Endothelial cell of umbilical vein (primary cell): ENCODE data around the gene ABCD1. TPM values are rescaled to one million over a fixed set of nuclear protein-coding genes. Genes with fewer than 3 reads are reported as not detected.

ENCODE experiments used
- BruUV-seq: library from RNA; stranded (reverse); fragments of 400-500 nt; replicated peaks from 2 replicates; lab custom pipeline; 2021; lab: Mats Ljungman, UMichigan
- CTCF ChIA-PET: fragments of 300-600, 350-600 bp; sonication (Branson Sonifier 250); formaldehyde crosslinking; loops from one replicate; lab custom pipeline; 2021; ENCODE audit warnings: antibody characterized with exemption, inconsistent platforms; lab: Charles Lee
- POLR2A ChIA-PET: fragments of 300-600, 350-600 bp; sonication (Branson Sonifier 250); formaldehyde crosslinking; loops from one replicate; lab custom pipeline; 2021; ENCODE audit warnings: antibody characterized with exemption, inconsistent platforms; lab: Charles Lee
- DNase-seq: peaks from one replicate; pipeline ENCODE4 v3.0.0-alpha.2; 2011; ENCODE audit warnings: low read depth, low spot score
- FAIRE-seq: peaks from 2 replicates; lab custom pipeline; 2011; peaks lifted over from hg19 to GRCh38; lab: Jason Lieb, UNC
- H2AFZ ChIP-seq: 2 replicates; pipeline ENCODE4 v1.6.0; 2012; ENCODE audit warnings: low read depth, low read length, control low read depth, inconsistent platforms
- H3K27ac ChIP-seq: 2 replicates; pipeline ENCODE4 v1.5.1; 2011; ENCODE audit warnings: low read depth, mild to moderate bottlenecking, control low read depth, low read length, moderate library complexity; ENCODE audit not compliant: insufficient read depth
- H3K27me3 ChIP-seq, 2 experiments: 2 replicates each; pipeline versions ENCODE4 v1.6.0 to v1.6.1; 2011; ENCODE audit warnings: low read length in 2 of 2, mixed read lengths in 1 of 2; ENCODE audit not compliant: control insufficient read depth in 2 of 2, insufficient read depth in 2 of 2
- H3K36me3 ChIP-seq, 2 experiments: 2 replicates in 1 of 2; 3 replicates in 1 of 2; pipeline ENCODE4 v1.5.1; 2011; ENCODE audit warnings: low read length in 2 of 2, mild to moderate bottlenecking in 1 of 2, moderate library complexity in 1 of 2; ENCODE audit not compliant: control insufficient read depth in 2 of 2, insufficient read depth in 2 of 2; ENCODE audit errors: extremely low read depth in 1 of 2
- H3K4me1 ChIP-seq: 3 replicates; pipeline ENCODE4 v1.5.1; 2011; ENCODE audit warnings: mild to moderate bottlenecking, low read length; ENCODE audit not compliant: control insufficient read depth, insufficient read depth; ENCODE audit errors: extremely low read depth
- H3K4me2 ChIP-seq: 2 replicates; pipeline ENCODE4 v1.6.1; 2011; ENCODE audit warnings: low read length, control low read depth, mixed read lengths; ENCODE audit not compliant: insufficient read depth
- H3K4me3 ChIP-seq, 3 experiments: fragments of 200-600 bp in 1 of 3; sonication (generic), shearing (Covaris generic) in 1 of 3; replicated peaks in 1 of 3; 2 replicates each; pipeline ENCODE4 v1.5.1; 2011 to 2016; ENCODE audit warnings: control low read depth in 3 of 3, low read length in 3 of 3, mild to moderate bottlenecking in 2 of 3, inconsistent platforms in 1 of 3, low read depth in 1 of 3, moderate library complexity in 1 of 3; ENCODE audit not compliant: insufficient read depth in 1 of 3
- H3K79me2 ChIP-seq: 2 replicates; pipeline ENCODE4 v1.6.0; 2012; ENCODE audit warnings: low read length, inconsistent platforms; ENCODE audit not compliant: control insufficient read depth, insufficient read depth
- H3K9ac ChIP-seq: replicated peaks from 2 replicates; pipeline ENCODE3; 2011; ENCODE audit warnings: low read length, control low read depth; ENCODE audit not compliant: insufficient read depth; ENCODE audit errors: extremely low read depth
- H3K9me1 ChIP-seq: replicated peaks from 3 replicates; pipeline ENCODE4 v1.6.0; 2011; ENCODE audit warnings: mild to moderate bottlenecking, low read length; ENCODE audit not compliant: control insufficient read depth, insufficient read depth; ENCODE audit errors: extremely low read depth
- H3K9me3 ChIP-seq: replicated peaks from 2 replicates; pipeline ENCODE4 v1.5.1; 2012; ENCODE audit warnings: low read length, inconsistent platforms; ENCODE audit not compliant: control insufficient read depth, insufficient read depth
- H4K20me1 ChIP-seq: replicated peaks from 2 replicates; pipeline ENCODE3; 2011; ENCODE audit warnings: mild to moderate bottlenecking, low read length; ENCODE audit not compliant: control insufficient read depth, insufficient read depth; ENCODE audit errors: extremely low read depth
- FOS ChIP-seq: IDR thresholded peaks from 2 replicates; pipeline ENCODE4 v1.6.1; 2011; ENCODE audit warnings: mild to moderate bottlenecking, low read length, moderate library complexity, borderline replicate concordance; ENCODE audit not compliant: insufficient read depth
- GATA2 ChIP-seq: IDR thresholded peaks from 2 replicates; pipeline ENCODE4 v1.7.0; 2011; ENCODE audit warnings: low read depth, mild to moderate bottlenecking, moderate library complexity, mixed read lengths, low read length; ENCODE audit not compliant: insufficient read length, insufficient read depth
- POLR2A ChIP-seq: IDR thresholded peaks from 2 replicates; pipeline ENCODE4 v1.6.1; 2012; ENCODE audit warnings: low read depth, mild to moderate bottlenecking, control low read depth, low read length
- POLR2AphosphoS5 ChIP-seq: IDR thresholded peaks from 2 replicates; pipeline ENCODE4 v1.6.1; 2012; ENCODE audit warnings: low read depth, mild to moderate bottlenecking, control low read depth, low read length, moderate library complexity; ENCODE audit not compliant: insufficient read depth
- dilution Hi-C: fragments of 300-500 bp; cut with MboI; formaldehyde crosslinking; loops from one replicate; pipeline ENCODE4 v1.15.0; 2019; ENCODE audit warnings: low sequenced_read_pairs; ENCODE audit not compliant: extremely low pct_ligation_motif_present
- intact Hi-C: fragments of 100-400 bp; cut with micrococcal nuclease; formaldehyde crosslinking; loops from one replicate; pipeline ENCODE4 v1.10.0; 2022
- polyA plus RNA-seq, 4 experiments: library from polyadenylated mRNA; depleted of rRNA in 3 of 4; stranded (reverse) in 3 of 4; unstranded in 1 of 4; fragments of >200 nt; gene quantifications; 2 replicates each; pipeline versions ENCODE4 v1.2.1 to v1.2.3, GENCODE V29; 2011 to 2012; ENCODE audit warnings: missing spikeins in 1 of 4
- total RNA-seq: library from RNA; stranded (reverse); gene quantifications from 2 replicates; pipeline ENCODE4 v1.2.3, GENCODE V29; 2021
- TF ChIP-seq, protein P1 (sequence below), 2 donors: IDR thresholded peaks; 1 replicate in 1 of 2; 2 replicates in 1 of 2; pipeline ENCODE4 v1.5.1; 2011; ENCODE audit warnings: low read length in 2 of 2, mild to moderate bottlenecking in 2 of 2, moderate library complexity in 2 of 2, control low read depth in 1 of 2, inconsistent platforms in 1 of 2, low read depth in 1 of 2; ENCODE audit not compliant: insufficient read depth in 1 of 2; ENCODE audit errors: extremely low read depth in 1 of 2
- TF ChIP-seq, protein P2 (sequence below): IDR thresholded peaks from 2 replicates; pipeline ENCODE4 v1.6.1; 2011; ENCODE audit not compliant: insufficient read depth, insufficient read length

The ABCD1 gene
- total and polyA plus RNA-seq, 2 donors (not counting 3 experiments of a cell fraction or from before 2014, with no cell fraction given), result 9.1 to 12.9 TPM

DNA sequence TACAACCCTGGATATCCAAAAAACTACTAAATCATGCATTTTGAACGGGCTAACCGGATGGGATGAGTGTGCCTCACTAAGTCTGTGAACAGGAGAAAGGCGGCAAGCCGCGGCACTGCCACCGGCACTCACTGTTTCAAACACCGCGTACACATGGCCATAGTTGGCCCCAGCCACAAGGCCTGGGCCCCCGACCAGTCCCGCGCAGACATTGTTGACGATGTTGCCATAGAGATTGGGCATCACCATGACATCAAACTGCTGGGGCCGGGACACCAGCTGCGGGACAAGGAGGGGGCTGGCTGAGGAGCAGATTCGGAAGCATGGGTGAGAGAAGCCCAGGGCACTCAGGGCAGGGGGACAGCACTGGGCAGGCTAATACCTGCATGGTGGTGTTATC is 62.0 kb downstream of the ABCD1 start:
- Histone ChIP-seq H3K9me1 (no peaks in the 10 kb centered on the region), H3K4me2 (no peak overlapping the region), H3K4me3 (no peak overlapping the region), H3K4me1 (no peaks in the 10 kb centered on the region), H2AFZ (no peak overlapping the region), H3K79me2 (peaks cover 13% of the 10 kb centered on the region), H3K27ac (no peak overlapping the region), H3K27me3 (no peaks in the 10 kb centered on the region), H3K36me3 (peaks cover 0 to 18% of the 10 kb centered on the region in 2 experiments), H4K20me1 (no peaks in the 10 kb centered on the region), H3K9ac (no peak overlapping the region), H3K9me3 (no peaks in the 10 kb centered on the region)
- ChIA-PET CTCF (no interaction called here), POLR2A (no interaction called here)
- TF ChIP-seq GATA2 (no peak), POLR2A (no peak)
- TF ChIP-seq, protein P1, sequence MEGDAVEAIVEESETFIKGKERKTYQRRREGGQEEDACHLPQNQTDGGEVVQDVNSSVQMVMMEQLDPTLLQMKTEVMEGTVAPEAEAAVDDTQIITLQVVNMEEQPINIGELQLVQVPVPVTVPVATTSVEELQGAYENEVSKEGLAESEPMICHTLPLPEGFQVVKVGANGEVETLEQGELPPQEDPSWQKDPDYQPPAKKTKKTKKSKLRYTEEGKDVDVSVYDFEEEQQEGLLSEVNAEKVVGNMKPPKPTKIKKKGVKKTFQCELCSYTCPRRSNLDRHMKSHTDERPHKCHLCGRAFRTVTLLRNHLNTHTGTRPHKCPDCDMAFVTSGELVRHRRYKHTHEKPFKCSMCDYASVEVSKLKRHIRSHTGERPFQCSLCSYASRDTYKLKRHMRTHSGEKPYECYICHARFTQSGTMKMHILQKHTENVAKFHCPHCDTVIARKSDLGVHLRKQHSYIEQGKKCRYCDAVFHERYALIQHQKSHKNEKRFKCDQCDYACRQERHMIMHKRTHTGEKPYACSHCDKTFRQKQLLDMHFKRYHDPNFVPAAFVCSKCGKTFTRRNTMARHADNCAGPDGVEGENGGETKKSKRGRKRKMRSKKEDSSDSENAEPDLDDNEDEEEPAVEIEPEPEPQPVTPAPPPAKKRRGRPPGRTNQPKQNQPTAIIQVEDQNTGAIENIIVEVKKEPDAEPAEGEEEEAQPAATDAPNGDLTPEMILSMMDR (IDR thresholded peaks at IDR 0.05; ENCODE audit: extremely low read depth in 1 of 2, insufficient read depth in 1 of 2, low read depth in 1 of 2, low read length in 2 of 2), result no peak
- DNase-seq (no peak), FAIRE-seq (no peak)
- intact Hi-C loops (no loop called here), dilution Hi-C loops (no loop called here)
- no TSS peak for BruUV-seq

DNA sequence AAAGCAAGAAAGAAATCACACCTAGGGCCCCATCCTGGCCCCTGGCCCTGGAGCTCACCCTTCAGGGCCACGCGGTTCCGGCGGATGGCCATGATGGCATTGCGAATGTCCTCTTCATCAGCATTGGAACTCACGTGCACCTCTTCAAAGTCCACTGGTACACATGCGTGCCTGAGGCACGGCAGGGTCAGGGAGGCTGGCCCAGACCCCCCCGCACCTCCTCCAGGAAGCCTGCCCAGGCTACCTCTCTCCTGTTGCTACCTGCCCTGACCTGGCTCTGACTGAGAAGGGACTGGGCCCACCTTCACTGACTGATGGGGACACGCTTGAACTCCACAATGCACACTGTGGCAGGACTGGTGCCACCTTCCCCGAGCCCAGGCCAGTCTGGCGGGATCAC is 65.0 kb downstream of the ABCD1 start:
- BruUV-seq, result no TSS peak
- TF ChIP-seq POLR2A, result no peak
- TF ChIP-seq POLR2AphosphoS5, result no peak
- no peak for TF ChIP-seq FOS
- no peak for TF ChIP-seq GATA2
- TF ChIP-seq, protein P2, sequence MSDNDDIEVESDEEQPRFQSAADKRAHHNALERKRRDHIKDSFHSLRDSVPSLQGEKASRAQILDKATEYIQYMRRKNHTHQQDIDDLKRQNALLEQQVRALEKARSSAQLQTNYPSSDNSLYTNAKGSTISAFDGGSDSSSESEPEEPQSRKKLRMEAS, result no peak
- Histone ChIP-seq H3K79me2 (peaks cover 34% of the 10 kb centered on the region), H3K9me1 (no peaks in the 10 kb centered on the region), H3K4me2 (no peak overlapping the region), H3K4me1 (peaks cover 6% of the 10 kb centered on the region), H3K4me3 (no peak overlapping the region), H2AFZ (no peak overlapping the region), H3K27me3 (no peaks in the 10 kb centered on the region), H4K20me1 (no peaks in the 10 kb centered on the region), H3K9me3 (no peaks in the 10 kb centered on the region), H3K36me3 (peaks cover 0 to 18% of the 10 kb centered on the region in 2 experiments), H3K9ac (no peak overlapping the region), H3K27ac (no peak overlapping the region)
- FAIRE-seq (no peak), DNase-seq (no peak)
- intact Hi-C loops (loop anchor here (10.0 kb wide), 1 partner anchor 85 kb away; no protein-coding TSS in a partner anchor), dilution Hi-C loops (no loop called here)
- POLR2A ChIA-PET, result no interaction called here
- CTCF ChIA-PET, result no interaction called here
